ENCODE results near the gene TSPAN13.

GRCh38 chr7:16741676-16742075 lies 11.9 kb upstream of the TSPAN13 start:
- TF ChIP-seq CTCF (IDR thresholded peaks at IDR 0.05; ENCODE audit: borderline replicate concordance, extremely low read depth, low read length, poor library complexity, severe bottlenecking) (no peak), EZH2 (IDR thresholded peaks at IDR 0.05; ENCODE audit: borderline replicate concordance, low read depth, low read length, severe bottlenecking) (no peak)

Data from DND-41 (cell line).